Central memory CD8-positive, alpha-beta T cell (primary cell): ENCODE results near the gene SERPINI1.

Experiments used
- ATAC-seq: fragments of 150-1000 bp; cut with Tn5 transposase; replicated peaks from 2 replicates; pipeline ENCODE4 v1.10.0; 2022; ENCODE audit warnings: mild to moderate bottlenecking, moderate FRiP score, moderate number of reproducible peaks; ENCODE audit not compliant: poor library complexity, severe bottlenecking; ENCODE audit errors: extremely low read depth
- DNase-seq, 2 donors: peaks; one replicate each; pipeline ENCODE4 v3.0.0; 2021; ENCODE audit warnings: low spot score in 2 of 2
- H3K27ac Mint-ChIP-seq: one replicate; pipeline ENCODE4 v1.8.0; 2022; ENCODE audit warnings: low read depth, mild to moderate bottlenecking, moderate library complexity, mixed read lengths
- H3K27me3 Mint-ChIP-seq: one replicate; pipeline ENCODE4 v1.8.0; 2022; ENCODE audit warnings: mixed read lengths
- H3K36me3 Mint-ChIP-seq: one replicate; pipeline ENCODE4 v1.8.0; 2022; ENCODE audit warnings: mild to moderate bottlenecking, moderate library complexity, mixed read lengths; ENCODE audit not compliant: insufficient read depth
- H3K4me1 Mint-ChIP-seq: one replicate; pipeline ENCODE4 v1.8.0; 2022; ENCODE audit warnings: mixed read lengths
- H3K4me3 Mint-ChIP-seq: one replicate; pipeline ENCODE4 v1.8.0; 2022; ENCODE audit warnings: mild to moderate bottlenecking, moderate library complexity, mixed read lengths
- H3K9me3 Mint-ChIP-seq: one replicate; pipeline ENCODE4 v1.8.0; 2022; ENCODE audit warnings: mixed read lengths

Gene SERPINI1

DNA sequence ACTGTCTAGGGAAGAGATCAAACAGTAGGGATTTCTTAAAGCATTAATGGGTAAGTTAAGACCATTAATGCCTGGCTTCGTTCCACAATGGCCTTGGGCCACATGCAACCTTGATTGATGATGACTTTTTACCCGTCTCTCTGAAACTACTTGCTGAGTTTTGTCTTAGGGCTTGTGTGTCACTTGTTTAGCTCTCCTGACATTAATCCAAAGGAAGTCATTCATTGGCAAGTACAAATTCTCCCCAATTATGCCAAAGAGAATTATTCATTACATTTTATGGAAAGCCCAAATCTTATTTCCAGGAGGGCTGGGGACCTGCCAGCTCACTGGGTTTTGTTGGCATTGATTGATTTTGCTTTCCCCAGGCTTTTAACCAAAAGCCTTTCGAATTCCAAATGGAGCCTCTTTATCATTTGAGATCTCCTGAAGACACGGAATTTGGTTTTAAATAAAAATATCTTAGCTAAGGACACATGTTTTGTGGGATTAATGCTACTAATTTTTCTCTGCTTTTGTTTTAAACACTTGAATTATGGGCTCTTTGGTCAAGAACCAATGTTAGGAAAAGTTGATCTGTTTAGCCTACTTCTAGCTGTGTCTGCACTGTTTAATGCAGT, 40.7 kb downstream of the SERPINI1 start:
- Mint-ChIP-seq H3K9me3 (peaks cover 6% of the 10 kb centered on the region), H3K36me3 (no peaks in the 10 kb centered on the region), H3K4me3 (no peak overlapping the region), H3K27me3 (no peaks in the 10 kb centered on the region), H3K27ac (no peak overlapping the region), H3K4me1 (no peaks in the 10 kb centered on the region)
- DNase-seq (no peak), ATAC-seq (no peak)

DNA sequence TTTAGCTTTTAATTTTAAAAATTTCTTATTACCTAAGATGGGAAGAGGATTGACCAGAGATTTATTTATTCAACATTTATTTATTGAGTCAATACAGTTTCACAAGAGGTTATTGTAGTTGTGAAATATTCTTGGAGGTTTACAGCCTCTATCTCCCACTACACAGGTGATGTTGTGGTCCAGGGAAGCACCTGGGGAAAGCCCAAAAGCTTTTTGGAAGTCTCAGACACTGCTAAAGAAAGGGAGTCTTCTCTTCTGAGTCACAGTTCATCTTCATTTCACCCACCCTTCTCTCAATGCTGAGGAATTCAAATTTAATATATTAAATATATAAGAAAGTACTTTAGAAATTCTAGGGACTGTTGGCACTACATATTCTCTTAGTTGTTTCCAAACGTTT, 41.8 kb downstream of the SERPINI1 start:
- Mint-ChIP-seq H3K27me3 (no peaks in the 10 kb centered on the region), H3K27ac (no peak overlapping the region), H3K4me3 (no peak overlapping the region), H3K36me3 (no peaks in the 10 kb centered on the region), H3K9me3 (peaks cover 6% of the 10 kb centered on the region), H3K4me1 (no peaks in the 10 kb centered on the region)
- ATAC-seq (no peak), DNase-seq (no peak)

DNA sequence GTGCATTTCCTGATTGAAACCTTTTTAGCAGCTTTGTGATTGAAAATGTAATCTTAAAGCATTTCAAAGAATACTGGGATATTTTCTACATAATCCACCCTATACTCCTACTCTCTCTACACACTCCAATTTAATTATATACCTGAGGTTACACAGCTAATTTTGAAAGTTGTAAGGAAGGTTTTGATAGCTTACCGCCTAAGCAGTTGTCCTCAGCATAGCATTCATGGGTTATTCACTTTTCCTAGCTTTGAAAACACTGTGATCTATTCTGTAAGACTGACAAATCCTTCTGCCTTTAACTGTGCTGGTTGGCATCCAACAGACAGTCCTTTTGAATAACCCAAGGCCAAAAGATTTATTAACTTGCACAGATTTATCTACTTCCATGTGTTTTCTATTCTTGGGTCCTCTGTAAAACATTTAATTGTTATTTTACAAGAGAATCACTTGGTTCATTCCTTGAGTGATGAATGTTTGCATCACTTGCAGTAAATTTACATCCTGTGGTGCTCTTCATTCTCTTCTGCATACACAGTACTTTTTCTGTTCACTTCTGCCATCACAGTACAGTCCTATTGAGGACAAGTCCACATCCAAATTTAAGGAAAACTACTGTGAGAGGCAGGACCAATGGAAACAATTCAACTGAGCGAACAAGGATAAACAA, 44.8 kb downstream of the SERPINI1 start:
- ATAC-seq (no peak), DNase-seq (no peak)
- peaks cover 6% of the 10 kb centered on the region for H3K9me3 Mint-ChIP-seq
- H3K36me3 Mint-ChIP-seq, result no peaks in the 10 kb centered on the region
- no peak overlapping the region for H3K4me3 Mint-ChIP-seq
- H3K4me1 Mint-ChIP-seq, result no peaks in the 10 kb centered on the region
- no peak overlapping the region for H3K27ac Mint-ChIP-seq
- H3K27me3 Mint-ChIP-seq, result no peaks in the 10 kb centered on the region

DNA sequence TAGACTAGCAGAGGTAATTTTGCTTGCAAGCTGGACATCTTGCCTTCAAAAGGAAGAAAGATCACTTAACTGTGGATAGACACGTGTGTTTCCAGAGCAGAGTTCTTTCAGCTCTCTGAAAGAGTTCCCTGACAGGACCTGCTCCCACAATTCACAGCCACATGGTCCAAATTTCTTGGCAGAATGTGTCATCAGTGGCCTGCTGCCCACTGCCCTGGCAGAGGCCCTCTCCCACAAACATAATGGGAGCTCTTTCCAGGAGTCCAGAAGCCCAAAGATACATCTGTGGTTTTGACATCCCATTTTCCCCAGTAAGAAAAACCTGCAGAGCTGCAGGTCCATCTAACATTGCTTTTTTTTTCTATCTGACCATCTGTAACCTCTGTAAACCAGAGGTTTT, 48.3 kb downstream of the SERPINI1 start:
- no peak overlapping the region for H3K4me3 Mint-ChIP-seq

DNA sequence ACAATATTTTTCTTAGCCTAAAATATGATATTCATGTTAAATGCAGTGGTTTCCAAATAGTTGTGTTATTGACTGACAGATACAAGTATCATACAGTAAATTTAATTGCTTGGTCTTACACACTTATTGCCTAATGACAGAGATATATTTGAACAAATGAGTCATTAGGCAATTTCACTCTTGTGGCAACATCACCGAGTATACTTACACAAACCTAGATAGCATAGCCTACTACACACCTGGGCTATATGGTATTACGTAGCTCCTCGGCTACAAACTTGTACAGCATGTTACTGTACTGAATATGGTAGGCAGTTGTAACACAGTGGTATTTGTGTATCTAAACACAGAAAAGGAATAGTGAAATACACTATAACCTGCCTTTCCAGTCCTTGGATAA, 50.3 kb downstream of the SERPINI1 start:
- DNase-seq (no peak), ATAC-seq (no peak)
- Mint-ChIP-seq H3K36me3 (no peaks in the 10 kb centered on the region), H3K4me1 (no peaks in the 10 kb centered on the region), H3K4me3 (no peak overlapping the region), H3K27ac (no peak overlapping the region), H3K9me3 (no peaks in the 10 kb centered on the region), H3K27me3 (no peaks in the 10 kb centered on the region)

More for the DNA sequence above, 48.3 kb downstream of the SERPINI1 start:
- DNase-seq (no peak), ATAC-seq (no peak)
- no peak overlapping the region for H3K27ac Mint-ChIP-seq
- H3K9me3 Mint-ChIP-seq, result no peaks in the 10 kb centered on the region
- H3K4me1 Mint-ChIP-seq, result no peaks in the 10 kb centered on the region
- no peaks in the 10 kb centered on the region for H3K27me3 Mint-ChIP-seq
- H3K36me3 Mint-ChIP-seq, result no peaks in the 10 kb centered on the region

DNA sequence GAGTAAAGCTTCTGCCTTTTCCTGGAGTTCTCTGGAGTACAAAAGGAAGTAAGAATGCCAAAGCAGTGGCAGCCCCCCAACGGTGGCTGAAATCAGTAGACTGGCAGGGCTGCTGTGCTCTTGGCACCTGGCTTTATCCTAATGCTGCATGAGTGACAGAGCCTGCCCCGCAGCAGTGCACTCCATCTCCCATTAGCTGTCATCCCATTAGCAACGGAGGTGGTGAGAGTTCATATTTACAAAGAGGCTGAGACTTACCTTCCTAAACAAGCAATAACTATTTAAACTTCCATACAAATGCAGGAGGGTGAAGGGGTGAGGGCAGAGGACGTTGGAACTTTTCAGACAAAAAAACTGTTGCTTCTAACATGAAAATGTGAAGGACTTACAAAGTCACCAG, 51.9 kb downstream of the SERPINI1 start:
- no peak for DNase-seq
- no peak overlapping the region for H3K27ac Mint-ChIP-seq
- H3K27me3 Mint-ChIP-seq, result no peaks in the 10 kb centered on the region
- no peak for ATAC-seq
- H3K4me1 Mint-ChIP-seq, result no peaks in the 10 kb centered on the region
- H3K36me3 Mint-ChIP-seq, result no peaks in the 10 kb centered on the region
- no peaks in the 10 kb centered on the region for H3K9me3 Mint-ChIP-seq
- H3K4me3 Mint-ChIP-seq, result no peak overlapping the region

DNA sequence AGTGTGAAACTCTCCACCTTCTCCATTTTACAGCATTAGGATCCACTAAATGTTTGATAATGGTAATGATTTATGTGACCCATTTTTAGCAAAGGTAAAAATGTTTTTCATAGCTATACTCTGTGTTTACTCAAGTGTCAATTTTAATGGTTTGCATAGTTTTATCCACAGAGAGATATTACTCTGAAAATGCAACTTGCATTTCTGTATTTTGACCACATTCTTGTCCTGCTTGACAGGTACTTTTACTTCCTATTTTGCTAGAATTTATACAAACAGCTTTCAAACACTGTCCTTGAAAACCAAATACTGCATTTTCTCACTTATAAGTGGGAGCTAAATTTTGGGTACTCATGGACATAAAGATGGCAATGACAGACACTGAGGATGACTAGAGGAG, 62.9 kb downstream of the SERPINI1 start:
- no peaks in the 10 kb centered on the region for H3K36me3 Mint-ChIP-seq
- no peak for ATAC-seq
- no peak overlapping the region for H3K27ac Mint-ChIP-seq
- H3K4me3 Mint-ChIP-seq, result no peak overlapping the region
- no peaks in the 10 kb centered on the region for H3K9me3 Mint-ChIP-seq
- DNase-seq, result no peak
- no peaks in the 10 kb centered on the region for H3K4me1 Mint-ChIP-seq
- no peaks in the 10 kb centered on the region for H3K27me3 Mint-ChIP-seq

DNA sequence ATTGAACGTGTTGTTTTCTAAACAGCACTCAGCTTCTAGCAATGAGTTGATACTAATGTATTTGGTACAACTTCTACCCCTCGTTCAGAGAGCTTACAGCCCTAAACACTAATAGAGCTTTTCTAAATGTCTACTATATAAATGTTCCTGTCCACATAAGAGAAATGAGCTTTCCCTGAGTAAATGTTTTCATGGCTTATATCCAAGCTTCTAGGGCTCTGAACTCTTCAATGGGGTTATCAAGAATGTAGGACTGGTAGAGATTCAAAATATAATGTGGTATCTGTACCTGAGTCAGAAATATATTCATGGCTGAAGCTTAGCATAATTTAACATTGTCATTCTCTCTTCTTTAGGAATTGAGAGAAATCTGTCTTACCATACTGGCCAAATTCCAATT, 73.4 kb downstream of the SERPINI1 start:
- Mint-ChIP-seq H3K4me1 (no peaks in the 10 kb centered on the region), H3K4me3 (no peak overlapping the region), H3K27me3 (no peaks in the 10 kb centered on the region)

DNA sequence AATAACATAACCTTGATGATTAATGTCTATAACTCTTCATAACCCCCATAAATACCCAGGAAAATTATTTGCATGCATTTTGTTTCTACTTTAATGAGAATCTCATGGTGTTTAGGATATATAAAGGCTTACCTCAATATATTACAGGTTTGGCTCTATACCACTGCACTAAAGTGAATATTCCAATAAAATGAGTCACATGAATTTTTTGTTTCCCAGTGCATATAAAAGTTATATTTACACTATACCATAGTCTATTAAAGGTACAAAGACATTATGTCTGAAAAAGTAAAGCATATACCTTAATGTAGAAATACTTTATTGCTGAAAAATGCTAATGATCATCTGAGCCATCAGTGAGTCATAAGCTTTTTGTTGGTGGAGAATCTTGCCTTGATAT, 74.7 kb downstream of the SERPINI1 start:
- no peak for DNase-seq
- no peaks in the 10 kb centered on the region for H3K27me3 Mint-ChIP-seq
- no peaks in the 10 kb centered on the region for H3K36me3 Mint-ChIP-seq
- H3K9me3 Mint-ChIP-seq, result no peaks in the 10 kb centered on the region
- no peak overlapping the region for H3K4me3 Mint-ChIP-seq
- H3K4me1 Mint-ChIP-seq, result no peaks in the 10 kb centered on the region
- no peak overlapping the region for H3K27ac Mint-ChIP-seq
- no peak for ATAC-seq

More for the DNA sequence above, 73.4 kb downstream of the SERPINI1 start:
- H3K9me3 Mint-ChIP-seq, result no peaks in the 10 kb centered on the region
- no peaks in the 10 kb centered on the region for H3K36me3 Mint-ChIP-seq
- no peak overlapping the region for H3K27ac Mint-ChIP-seq
- ATAC-seq (no peak), DNase-seq (no peak)

DNA sequence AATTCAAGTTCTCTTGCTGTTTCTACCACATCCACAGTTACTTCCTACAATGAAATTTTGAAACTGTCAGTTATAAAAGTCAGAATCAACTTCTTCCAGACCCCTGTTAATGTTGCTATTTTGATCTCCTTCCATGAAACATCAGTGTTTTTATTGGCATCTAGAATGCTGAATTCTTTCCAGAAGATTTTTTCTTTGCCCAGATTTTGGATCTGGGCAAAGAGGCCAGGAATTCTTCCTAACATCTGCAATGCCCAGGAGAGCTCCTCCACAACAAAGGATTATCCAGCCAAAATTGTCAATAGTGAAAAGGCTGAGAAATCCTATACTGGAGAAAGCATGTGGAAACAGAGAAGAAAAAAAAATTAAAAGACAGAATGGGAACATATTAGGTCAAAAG, 75.5 kb downstream of the SERPINI1 start:
- ATAC-seq, result no peak
- H3K4me1 Mint-ChIP-seq, result no peaks in the 10 kb centered on the region
- peak overlapping the region; percentile 6 for H3K27ac Mint-ChIP-seq
- H3K9me3 Mint-ChIP-seq, result no peaks in the 10 kb centered on the region
- no peak overlapping the region for H3K4me3 Mint-ChIP-seq
- H3K27me3 Mint-ChIP-seq, result no peaks in the 10 kb centered on the region
- H3K36me3 Mint-ChIP-seq, result no peaks in the 10 kb centered on the region
- no peak for DNase-seq

DNA sequence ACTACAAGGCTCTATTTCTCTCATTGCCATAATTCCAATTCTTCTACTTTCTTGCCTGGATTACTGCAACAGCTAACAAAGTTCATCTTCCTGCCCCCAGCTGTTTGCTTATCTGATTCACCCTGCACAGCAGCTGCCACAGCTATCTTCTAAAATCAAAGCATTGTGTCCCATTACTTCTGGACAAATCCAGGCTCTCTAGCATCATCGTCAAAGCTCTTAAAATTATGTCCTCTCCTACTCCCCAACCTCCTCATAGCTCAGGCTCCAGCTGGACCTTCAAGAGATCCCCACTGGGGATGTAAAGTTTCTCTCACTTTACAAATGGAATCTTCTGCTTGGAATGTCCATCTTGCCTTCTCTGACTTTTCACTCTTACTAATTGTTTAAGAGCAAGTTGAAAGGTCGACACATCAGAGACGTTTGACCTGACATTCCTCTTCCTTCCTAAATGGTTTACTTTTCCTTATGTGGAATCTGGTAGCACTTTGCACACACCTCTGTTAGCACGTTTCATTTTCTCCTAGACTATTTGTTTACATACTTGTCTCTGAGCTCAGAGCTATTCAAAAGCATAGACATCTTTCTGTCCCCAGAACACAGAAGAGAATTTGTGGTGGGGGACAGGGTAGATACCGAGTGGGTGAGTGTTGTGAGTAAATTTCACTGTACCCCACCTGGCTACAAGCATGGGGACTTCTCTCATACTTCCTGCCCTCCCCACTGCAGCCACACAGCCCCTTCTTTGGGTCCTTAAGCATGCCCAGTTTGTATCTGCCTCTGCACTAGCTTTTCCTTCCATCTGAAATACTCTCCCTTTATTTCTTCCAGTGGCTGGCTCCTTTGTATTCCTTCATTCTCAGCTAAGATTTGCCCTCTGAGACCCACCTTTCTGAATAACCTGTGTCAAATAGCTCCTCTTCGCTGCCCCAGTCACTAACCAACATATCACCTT, 77.9 kb downstream of the SERPINI1 start:
- Mint-ChIP-seq H3K27ac (no peak overlapping the region), H3K9me3 (no peaks in the 10 kb centered on the region), H3K27me3 (no peaks in the 10 kb centered on the region), H3K4me1 (no peaks in the 10 kb centered on the region), H3K4me3 (no peak overlapping the region), H3K36me3 (peaks cover 1% of the 10 kb centered on the region)
- ATAC-seq, result no peak
- DNase-seq, result no peak

DNA sequence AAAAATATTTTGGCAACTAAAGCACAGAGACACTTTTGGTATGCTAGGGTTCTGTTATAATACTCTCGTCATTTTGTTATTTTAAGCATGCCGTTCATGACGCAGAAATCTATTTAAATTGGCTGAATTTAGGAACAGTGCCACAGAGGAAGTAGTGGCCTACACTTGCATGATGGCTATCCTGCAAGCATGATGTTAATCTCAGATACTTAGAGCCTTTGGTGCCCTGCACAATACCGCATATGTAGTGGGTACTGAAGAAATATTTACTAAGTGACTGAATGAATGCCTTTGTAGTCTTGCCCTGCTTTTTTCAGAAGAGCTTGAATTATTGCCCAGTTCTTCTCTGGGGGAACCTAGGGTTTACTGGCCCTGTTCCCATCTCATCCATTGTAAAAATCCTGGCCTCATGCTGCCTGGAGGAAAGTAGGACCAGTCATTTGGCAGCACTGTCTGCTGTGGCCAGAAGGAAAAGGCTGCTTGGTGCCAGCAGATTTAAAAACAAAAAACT, 79.0 kb downstream of the SERPINI1 start:
- Mint-ChIP-seq H3K36me3 (peaks cover 1% of the 10 kb centered on the region), H3K4me3 (no peak overlapping the region), H3K9me3 (no peaks in the 10 kb centered on the region), H3K27ac (no peak overlapping the region), H3K27me3 (no peaks in the 10 kb centered on the region), H3K4me1 (no peaks in the 10 kb centered on the region)
- DNase-seq (no peak), ATAC-seq (no peak)
